Prostate gland (tissue), 2 donors: Measurements from ENCODE around the gene PEAR1.

Experiments used
- CTCF ChIP-seq, 4 experiments: fragments of 200-600 bp in 2 of 4; fragments of 450-650 bp in 2 of 4; sonication (generic) in 2 of 4; IDR thresholded peaks; 1 replicate in 3 of 4; 2 replicates in 1 of 4; pipeline ENCODE4 v1.5.1; 2016 to 2019; ENCODE audit warnings: antibody characterized with exemption in 4 of 4, mild to moderate bottlenecking in 2 of 4, moderate library complexity in 2 of 4
- POLR2A ChIP-seq: fragments of 450-650 bp; IDR thresholded peaks from one replicate; pipeline ENCODE4 v1.6.1; 2016; ENCODE audit warnings: antibody characterized with exemption, mild to moderate bottlenecking
- POLR2AphosphoS5 ChIP-seq: sonication (generic); formaldehyde crosslinking; IDR thresholded peaks from one replicate; pipeline ENCODE4 v1.6.1; 2017; ENCODE audit warnings: antibody characterized with exemption

- no peak for TF ChIP-seq CTCF (IDR thresholded peaks at IDR 0.05)
- no peak for TF ChIP-seq POLR2AphosphoS5
- TF ChIP-seq POLR2A: no peak
Measured at GRCh38 chr1:156896490-156897033, 3.0 kb downstream of the PEAR1 start.
